Measurements from ENCODE around the gene CCR7. TPM values are rescaled to one million over a fixed set of nuclear protein-coding genes. Genes with fewer than 3 reads are reported as not detected.
A peak's percentile ranks its signal among the peaks of the same experiment; 100 is the strongest.

The CCR7 gene
- polyA plus RNA-seq, 1 of the 3 experiments (the other 2 are of a cell fraction) = not detected

DNA sequence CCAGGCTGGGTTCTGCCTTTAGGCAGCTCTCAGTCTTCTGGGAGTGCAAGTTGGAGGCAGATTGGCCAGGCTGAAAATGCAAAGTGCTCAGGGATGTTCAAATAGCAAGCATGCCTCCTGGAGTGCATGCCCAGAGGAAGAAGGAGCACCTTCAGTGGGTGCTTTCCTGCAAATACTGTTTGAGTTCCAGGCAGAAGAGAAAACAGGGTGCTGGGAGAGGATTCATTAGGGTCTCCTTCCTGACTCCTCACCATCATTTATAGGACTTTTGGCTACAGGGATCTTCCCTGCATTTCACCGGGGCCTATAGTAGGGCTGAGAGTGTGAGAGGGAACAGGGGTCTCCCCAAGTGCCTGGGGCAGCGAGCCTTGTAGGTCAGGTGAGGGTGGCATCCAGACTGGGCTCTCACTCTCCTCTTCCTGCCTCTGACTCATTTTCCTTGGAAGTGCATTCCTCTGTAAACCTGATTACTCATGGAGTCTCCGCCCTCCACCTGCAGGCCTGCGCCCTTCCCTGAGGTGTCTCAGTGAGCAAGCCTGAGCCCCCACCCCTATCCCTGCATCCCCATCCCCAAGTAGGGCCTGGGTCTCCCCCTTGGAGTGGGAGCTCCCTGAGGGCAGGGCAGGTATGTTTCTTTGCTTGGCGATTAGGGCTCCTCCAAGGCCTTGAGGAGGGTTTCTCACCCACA, 46.7 kb downstream of the CCR7 start (continued):
- TF ChIP-seq, protein P1, sequence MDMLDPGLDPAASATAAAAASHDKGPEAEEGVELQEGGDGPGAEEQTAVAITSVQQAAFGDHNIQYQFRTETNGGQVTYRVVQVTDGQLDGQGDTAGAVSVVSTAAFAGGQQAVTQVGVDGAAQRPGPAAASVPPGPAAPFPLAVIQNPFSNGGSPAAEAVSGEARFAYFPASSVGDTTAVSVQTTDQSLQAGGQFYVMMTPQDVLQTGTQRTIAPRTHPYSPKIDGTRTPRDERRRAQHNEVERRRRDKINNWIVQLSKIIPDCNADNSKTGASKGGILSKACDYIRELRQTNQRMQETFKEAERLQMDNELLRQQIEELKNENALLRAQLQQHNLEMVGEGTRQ (IDR thresholded peaks at IDR 0.05; ENCODE audit: borderline replicate concordance, low read depth, low read length) = no peak
- TF ChIP-seq TCF12 (IDR thresholded peaks at IDR 0.05) (peak; percentile 36; the same call in 1 of the 2 replicates), POLR2AphosphoS5 (IDR thresholded peaks at IDR 0.05; ENCODE audit: low read depth, low read length) (no peak)
- TF ChIP-seq, protein P2, sequence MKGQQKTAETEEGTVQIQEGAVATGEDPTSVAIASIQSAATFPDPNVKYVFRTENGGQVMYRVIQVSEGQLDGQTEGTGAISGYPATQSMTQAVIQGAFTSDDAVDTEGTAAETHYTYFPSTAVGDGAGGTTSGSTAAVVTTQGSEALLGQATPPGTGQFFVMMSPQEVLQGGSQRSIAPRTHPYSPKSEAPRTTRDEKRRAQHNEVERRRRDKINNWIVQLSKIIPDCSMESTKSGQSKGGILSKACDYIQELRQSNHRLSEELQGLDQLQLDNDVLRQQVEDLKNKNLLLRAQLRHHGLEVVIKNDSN (IDR thresholded peaks at IDR 0.05; ENCODE audit: borderline replicate concordance, low read depth) = no peak
- TF ChIP-seq, protein P3, sequence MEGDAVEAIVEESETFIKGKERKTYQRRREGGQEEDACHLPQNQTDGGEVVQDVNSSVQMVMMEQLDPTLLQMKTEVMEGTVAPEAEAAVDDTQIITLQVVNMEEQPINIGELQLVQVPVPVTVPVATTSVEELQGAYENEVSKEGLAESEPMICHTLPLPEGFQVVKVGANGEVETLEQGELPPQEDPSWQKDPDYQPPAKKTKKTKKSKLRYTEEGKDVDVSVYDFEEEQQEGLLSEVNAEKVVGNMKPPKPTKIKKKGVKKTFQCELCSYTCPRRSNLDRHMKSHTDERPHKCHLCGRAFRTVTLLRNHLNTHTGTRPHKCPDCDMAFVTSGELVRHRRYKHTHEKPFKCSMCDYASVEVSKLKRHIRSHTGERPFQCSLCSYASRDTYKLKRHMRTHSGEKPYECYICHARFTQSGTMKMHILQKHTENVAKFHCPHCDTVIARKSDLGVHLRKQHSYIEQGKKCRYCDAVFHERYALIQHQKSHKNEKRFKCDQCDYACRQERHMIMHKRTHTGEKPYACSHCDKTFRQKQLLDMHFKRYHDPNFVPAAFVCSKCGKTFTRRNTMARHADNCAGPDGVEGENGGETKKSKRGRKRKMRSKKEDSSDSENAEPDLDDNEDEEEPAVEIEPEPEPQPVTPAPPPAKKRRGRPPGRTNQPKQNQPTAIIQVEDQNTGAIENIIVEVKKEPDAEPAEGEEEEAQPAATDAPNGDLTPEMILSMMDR (IDR thresholded peaks at IDR 0.05) = no peak
- TF ChIP-seq, protein P4, sequence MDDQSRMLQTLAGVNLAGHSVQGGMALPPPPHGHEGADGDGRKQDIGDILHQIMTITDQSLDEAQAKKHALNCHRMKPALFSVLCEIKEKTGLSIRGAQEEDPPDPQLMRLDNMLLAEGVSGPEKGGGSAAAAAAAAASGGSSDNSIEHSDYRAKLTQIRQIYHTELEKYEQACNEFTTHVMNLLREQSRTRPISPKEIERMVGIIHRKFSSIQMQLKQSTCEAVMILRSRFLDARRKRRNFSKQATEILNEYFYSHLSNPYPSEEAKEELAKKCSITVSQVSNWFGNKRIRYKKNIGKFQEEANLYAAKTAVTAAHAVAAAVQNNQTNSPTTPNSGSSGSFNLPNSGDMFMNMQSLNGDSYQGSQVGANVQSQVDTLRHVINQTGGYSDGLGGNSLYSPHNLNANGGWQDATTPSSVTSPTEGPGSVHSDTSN (IDR thresholded peaks at IDR 0.05) = no peak

DNA sequence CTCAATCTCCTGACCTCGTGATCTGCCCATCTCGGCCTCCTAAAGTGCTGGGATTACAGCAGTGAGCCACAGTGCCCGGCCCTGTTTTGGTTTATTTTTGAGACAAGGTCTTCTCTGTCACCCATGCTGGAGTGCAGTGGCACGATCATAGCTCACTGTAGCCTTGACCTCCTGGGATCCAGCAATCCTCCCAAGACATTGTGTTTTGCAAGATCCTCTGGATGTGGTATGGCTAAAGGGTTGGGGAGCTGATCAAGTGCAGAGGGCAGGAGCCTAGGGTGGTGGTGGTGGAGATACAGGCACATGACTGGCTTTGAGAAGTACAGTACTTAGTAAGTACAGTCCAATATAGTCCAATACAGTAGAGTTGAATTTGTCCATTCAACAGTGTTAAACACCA, 47.3 kb downstream of the CCR7 start:
- 98% methylated on average over 4 of the region's 4 CpGs for WGBS (ENCODE audit: low lambda C conversion rate)
- Histone ChIP-seq H4K20me1 (ENCODE audit: insufficient read depth) (no peaks in the 10 kb centered on the region), H3K9me3 (no peaks in the 10 kb centered on the region), H3K36me3 (replicated peaks in 1 of 2; ENCODE audit: control insufficient read depth in 1 of 2, insufficient read depth in 2 of 2, low read length in 1 of 2) (no peaks in the 10 kb centered on the region), H3K4me3 (ENCODE audit: low read depth in 2 of 2, low read length in 1 of 2) (no peak overlapping the region), H3F3A (replicated peaks; ENCODE audit: insufficient read depth) (peaks cover 22% of the 10 kb centered on the region), H3K27ac (ENCODE audit: low read depth in 2 of 2, low read length in 1 of 2) (no peak overlapping the region), H2AFZ (ENCODE audit: low read depth) (no peak overlapping the region), H3K9ac (no peak overlapping the region), H3K79me2 (ENCODE audit: insufficient read depth) (no peaks in the 10 kb centered on the region), H3K4me2 (no peak overlapping the region), H3K4me1 (ENCODE audit: control insufficient read depth in 1 of 2, insufficient read depth in 2 of 2, low read depth in 1 of 2, low read length in 1 of 2) (peaks cover 7 to 16% of the 10 kb centered on the region in 2 experiments; a peak in 3 of 4 replicates), H3K9me2 (no peaks in the 10 kb centered on the region), H3K27me3 (ENCODE audit: insufficient read depth) (no peaks in the 10 kb centered on the region)
- ChIA-PET POLR2A (no interaction called here), CTCF (interaction anchor here (0.9 to 2.5 kb wide), 5 partner anchors 14 to 42 kb away, joined by 3 to 8 read pairs (median 6); no protein-coding TSS in a partner anchor)
- no peak for DNase-seq
- no peak for TF ChIP-seq MEF2A (IDR thresholded peaks at IDR 0.05; ENCODE audit: borderline replicate concordance, low read depth)

DNA sequence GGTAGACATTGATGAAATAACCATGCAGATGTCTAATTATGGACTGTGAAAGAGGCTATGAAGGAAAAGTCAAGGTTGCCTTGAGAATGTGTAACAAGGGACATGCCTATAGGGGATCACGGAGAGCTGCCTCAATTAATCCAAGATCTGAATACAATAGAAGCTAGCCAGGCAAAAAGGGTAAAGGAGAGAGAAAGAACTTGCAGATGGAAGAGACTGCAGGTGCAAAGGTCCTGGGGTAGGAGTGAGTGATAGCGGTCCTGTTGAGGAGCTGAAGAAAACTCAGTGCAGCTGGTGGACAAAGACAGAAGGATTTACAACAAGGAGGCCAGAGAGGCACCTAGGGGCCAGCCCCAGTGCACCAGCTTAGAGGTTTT, 48.0 kb downstream of the CCR7 start:
- Histone ChIP-seq H3K9me2 (no peaks in the 10 kb centered on the region), H2AFZ (ENCODE audit: low read depth) (no peak overlapping the region), H3K9me3 (no peaks in the 10 kb centered on the region), H3K9ac (peak overlapping the region; percentile 24; the same call in 1 of the 2 replicates), H3K79me2 (ENCODE audit: insufficient read depth) (no peaks in the 10 kb centered on the region), H3K27ac (ENCODE audit: low read depth in 2 of 2, low read length in 1 of 2) (peak overlapping the region in 1 of 2 experiments; percentile 42; a peak in 2 of 4 replicates), H3F3A (replicated peaks; ENCODE audit: insufficient read depth) (peaks cover 22% of the 10 kb centered on the region), H3K4me2 (peak overlapping the region; percentile 34; the same call in 1 of the 2 replicates), H3K4me1 (ENCODE audit: control insufficient read depth in 1 of 2, insufficient read depth in 2 of 2, low read depth in 1 of 2, low read length in 1 of 2) (peaks cover 8 to 18% of the 10 kb centered on the region in 2 experiments; a peak in 3 of 4 replicates), H3K36me3 (replicated peaks in 1 of 2; ENCODE audit: control insufficient read depth in 1 of 2, insufficient read depth in 2 of 2, low read length in 1 of 2) (no peaks in the 10 kb centered on the region), H3K4me3 (ENCODE audit: low read depth in 2 of 2, low read length in 1 of 2) (no peak overlapping the region), H4K20me1 (ENCODE audit: insufficient read depth) (no peaks in the 10 kb centered on the region), H3K27me3 (ENCODE audit: insufficient read depth) (no peaks in the 10 kb centered on the region)
- DNase-seq = no peak
- CTCF ChIA-PET = interaction anchor here (0.9 to 2.5 kb wide), 5 partner anchors 15 to 43 kb away, joined by 3 to 8 read pairs (median 6); no protein-coding TSS in a partner anchor
- 90% methylated on average over 2 of the region's 2 CpGs for WGBS (ENCODE audit: low lambda C conversion rate)
- POLR2A ChIA-PET = no interaction called here
- TF ChIP-seq GATA2 (CRISPR knock-in tag; IDR thresholded peaks at IDR 0.05) = no peak
- TF ChIP-seq, protein P3 (IDR thresholded peaks at IDR 0.05) = no peak
- TF ChIP-seq, protein P5, sequence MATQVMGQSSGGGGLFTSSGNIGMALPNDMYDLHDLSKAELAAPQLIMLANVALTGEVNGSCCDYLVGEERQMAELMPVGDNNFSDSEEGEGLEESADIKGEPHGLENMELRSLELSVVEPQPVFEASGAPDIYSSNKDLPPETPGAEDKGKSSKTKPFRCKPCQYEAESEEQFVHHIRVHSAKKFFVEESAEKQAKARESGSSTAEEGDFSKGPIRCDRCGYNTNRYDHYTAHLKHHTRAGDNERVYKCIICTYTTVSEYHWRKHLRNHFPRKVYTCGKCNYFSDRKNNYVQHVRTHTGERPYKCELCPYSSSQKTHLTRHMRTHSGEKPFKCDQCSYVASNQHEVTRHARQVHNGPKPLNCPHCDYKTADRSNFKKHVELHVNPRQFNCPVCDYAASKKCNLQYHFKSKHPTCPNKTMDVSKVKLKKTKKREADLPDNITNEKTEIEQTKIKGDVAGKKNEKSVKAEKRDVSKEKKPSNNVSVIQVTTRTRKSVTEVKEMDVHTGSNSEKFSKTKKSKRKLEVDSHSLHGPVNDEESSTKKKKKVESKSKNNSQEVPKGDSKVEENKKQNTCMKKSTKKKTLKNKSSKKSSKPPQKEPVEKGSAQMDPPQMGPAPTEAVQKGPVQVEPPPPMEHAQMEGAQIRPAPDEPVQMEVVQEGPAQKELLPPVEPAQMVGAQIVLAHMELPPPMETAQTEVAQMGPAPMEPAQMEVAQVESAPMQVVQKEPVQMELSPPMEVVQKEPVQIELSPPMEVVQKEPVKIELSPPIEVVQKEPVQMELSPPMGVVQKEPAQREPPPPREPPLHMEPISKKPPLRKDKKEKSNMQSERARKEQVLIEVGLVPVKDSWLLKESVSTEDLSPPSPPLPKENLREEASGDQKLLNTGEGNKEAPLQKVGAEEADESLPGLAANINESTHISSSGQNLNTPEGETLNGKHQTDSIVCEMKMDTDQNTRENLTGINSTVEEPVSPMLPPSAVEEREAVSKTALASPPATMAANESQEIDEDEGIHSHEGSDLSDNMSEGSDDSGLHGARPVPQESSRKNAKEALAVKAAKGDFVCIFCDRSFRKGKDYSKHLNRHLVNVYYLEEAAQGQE (IDR thresholded peaks at IDR 0.05; ENCODE audit: low read depth, low read length) = no peak
- TF ChIP-seq SMC3 (IDR thresholded peaks at IDR 0.05; ENCODE audit: low read depth, low read length) = no peak
- no peak for TF ChIP-seq FOXJ3 (CRISPR knock-in tag; IDR thresholded peaks at IDR 0.05)
- TF ChIP-seq EZH2phosphoT487 (IDR thresholded peaks at IDR 0.05; ENCODE audit: borderline replicate concordance, low read depth) = no peak

All from SK-N-SH (cell line).